OCI-LY3 (cell line): ENCODE data around the gene KCNF1.

Experiments
- H2AFZ ChIP-seq: fragments of 200-600, 300-600 bp; shearing (Covaris generic); 2 replicates; pipeline ENCODE4 v1.6.0; 2014; ENCODE audit warnings: antibody characterized with exemption, low read depth, low read length
- H3K27ac ChIP-seq: fragments of 200-600, 300-600 bp; sonication (generic); 2 replicates; pipeline ENCODE4 v1.5.1; 2014; ENCODE audit warnings: mild to moderate bottlenecking, low read length, moderate library complexity, mixed read lengths
- H3K27me3 ChIP-seq: fragments of 200-600, 300-600 bp; sonication (generic); 2 replicates; pipeline ENCODE4 v1.6.1; 2014; ENCODE audit warnings: low read depth, low read length, mixed read lengths
- H3K36me3 ChIP-seq: fragments of 200-600, 300-600 bp; sonication (generic); replicated peaks from 2 replicates; pipeline ENCODE3; 2014; ENCODE audit warnings: low read depth, low read length, mixed read lengths
- H3K4me1 ChIP-seq: fragments of 300-600, 200-600 bp; sonication (generic); 2 replicates; pipeline ENCODE4 v1.6.1; 2014; ENCODE audit warnings: low read length, mixed read lengths
- H3K4me2 ChIP-seq: fragments of 200-600, 300-600 bp; sonication (generic); 2 replicates; pipeline ENCODE4 v1.6.1; 2014; ENCODE audit warnings: low read length, mixed read lengths
- H3K4me3 ChIP-seq: fragments of 300-600, 200-600 bp; sonication (generic); 2 replicates; pipeline ENCODE4 v1.5.1; 2014; ENCODE audit warnings: antibody characterized with exemption, mild to moderate bottlenecking, low read length, moderate library complexity
- H3K79me2 ChIP-seq: fragments of 300-600, 200-600 bp; shearing (Covaris generic); 2 replicates; pipeline ENCODE4 v1.6.1; 2014; ENCODE audit warnings: mild to moderate bottlenecking, low read length, mixed read lengths
- H3K9ac ChIP-seq: fragments of 300-600, 200-600 bp; shearing (Covaris generic); 2 replicates; pipeline ENCODE4 v1.6.0; 2014; ENCODE audit warnings: mild to moderate bottlenecking, low read length, moderate library complexity
- H3K9me3 ChIP-seq: fragments of 200-600, 300-600 bp; shearing (Covaris generic); 2 replicates; pipeline ENCODE4 v1.6.1; 2014; ENCODE audit warnings: low read length, mixed read lengths; ENCODE audit not compliant: insufficient read depth
- H4K20me1 ChIP-seq: fragments of 200-600, 300-600 bp; sonication (generic); 2 replicates; pipeline ENCODE4 v1.6.1; 2016; ENCODE audit warnings: low read length, mixed read lengths; ENCODE audit not compliant: insufficient read depth
- CTCF ChIP-seq: fragments of 200-600, 300-600 bp; sonication (generic); IDR thresholded peaks from 2 replicates; pipeline ENCODE4 v1.5.1; 2014; ENCODE audit warnings: antibody characterized with exemption, low read length, low read depth
- EZH2phosphoT487 ChIP-seq: fragments of 200-600 bp; shearing (Covaris generic); IDR thresholded peaks from 2 replicates; pipeline ENCODE4 v1.6.1; 2018; ENCODE audit warnings: antibody characterized with exemption, mixed run types, low read depth

Gene KCNF1

GRCh38 chr2:10951558-10952414 is 40.1 kb downstream of the KCNF1 start:
- no peak overlapping the region for H3K4me3 ChIP-seq
- no peak overlapping the region for H3K27ac ChIP-seq
- H3K9me3 ChIP-seq = no peaks in the 10 kb centered on the region
- TF ChIP-seq EZH2phosphoT487 = no peak
- H3K4me1 ChIP-seq = no peaks in the 10 kb centered on the region
- no peak overlapping the region for H2AFZ ChIP-seq
- no peaks in the 10 kb centered on the region for H3K36me3 ChIP-seq
- no peak overlapping the region for H3K9ac ChIP-seq
- no peaks in the 10 kb centered on the region for H3K79me2 ChIP-seq
- H3K4me2 ChIP-seq = no peak overlapping the region
- H3K27me3 ChIP-seq = peaks cover 10% of the 10 kb centered on the region; the same call in 1 of the 2 replicates
- H4K20me1 ChIP-seq = no peaks in the 10 kb centered on the region

GRCh38 chr2:10954416-10954815 is 42.7 kb downstream of the KCNF1 start:
- Histone ChIP-seq H3K27ac (no peak overlapping the region), H3K4me3 (no peak overlapping the region), H4K20me1 (no peaks in the 10 kb centered on the region), H2AFZ (no peak overlapping the region), H3K79me2 (no peaks in the 10 kb centered on the region), H3K9me3 (no peaks in the 10 kb centered on the region), H3K9ac (no peak overlapping the region), H3K4me1 (peaks cover 4% of the 10 kb centered on the region; the same call in 1 of the 2 replicates), H3K36me3 (no peaks in the 10 kb centered on the region), H3K4me2 (no peak overlapping the region), H3K27me3 (peaks cover 10% of the 10 kb centered on the region; the same call in 1 of the 2 replicates)
- TF ChIP-seq CTCF (no peak), EZH2phosphoT487 (no peak)

DNA sequence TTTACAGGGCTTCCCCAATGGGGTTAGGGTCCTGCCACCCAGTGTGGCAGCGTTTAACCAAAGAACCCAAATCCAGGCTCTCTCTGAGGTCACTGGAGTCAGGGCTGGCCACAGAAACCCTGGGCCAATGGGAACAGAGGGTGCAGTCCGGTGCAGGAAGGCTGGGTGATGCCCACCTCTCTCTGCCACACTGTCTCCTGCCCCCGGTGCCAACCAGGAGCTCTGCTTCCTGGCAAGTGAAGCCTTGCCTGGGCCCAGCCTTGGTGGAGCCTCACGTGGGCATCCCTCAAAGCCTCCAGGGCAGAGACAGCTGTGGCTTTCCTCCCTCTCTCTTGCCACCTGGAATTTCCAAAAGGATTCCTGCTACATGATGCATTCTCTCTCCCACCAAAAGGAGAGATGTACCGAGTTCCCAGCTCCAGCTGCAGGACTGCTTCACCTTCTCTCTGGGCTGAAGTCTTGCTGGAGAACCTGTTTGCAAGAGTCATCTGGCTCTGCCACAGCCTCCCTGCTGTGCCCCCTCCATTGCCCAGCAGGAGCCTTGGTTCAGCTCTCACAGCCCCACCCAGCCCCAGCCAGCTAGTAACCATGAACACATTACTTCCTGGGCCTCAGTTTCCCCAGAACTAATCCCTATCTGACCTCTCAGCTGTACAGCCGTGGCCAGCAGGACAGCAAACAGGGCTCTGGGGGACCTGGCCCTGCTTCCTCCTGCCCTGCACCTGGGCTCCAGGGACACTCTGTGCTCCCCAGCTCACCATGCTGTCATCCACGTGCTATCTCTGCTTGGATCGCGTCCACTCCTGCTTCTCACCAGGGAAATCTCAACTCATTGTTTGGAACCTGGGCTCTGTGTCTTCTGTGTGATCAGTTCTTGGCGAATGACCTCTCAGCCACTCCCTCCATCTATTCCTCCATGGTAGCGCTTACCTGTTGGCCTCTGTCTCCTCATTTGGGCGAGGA is 43.4 kb downstream of the KCNF1 start:
- Histone ChIP-seq H3K4me3 (no peak overlapping the region), H3K4me1 (peaks cover 4% of the 10 kb centered on the region; the same call in 1 of the 2 replicates), H2AFZ (no peak overlapping the region), H3K79me2 (no peaks in the 10 kb centered on the region), H3K27me3 (peaks cover 7% of the 10 kb centered on the region; the same call in 1 of the 2 replicates), H3K4me2 (no peak overlapping the region), H3K9ac (no peak overlapping the region), H4K20me1 (no peaks in the 10 kb centered on the region), H3K9me3 (no peaks in the 10 kb centered on the region), H3K36me3 (no peaks in the 10 kb centered on the region), H3K27ac (no peak overlapping the region)
- TF ChIP-seq EZH2phosphoT487 (no peak), CTCF (no peak)

GRCh38 chr2:10956006-10956790 is 44.5 kb downstream of the KCNF1 start:
- Histone ChIP-seq H3K36me3 (no peaks in the 10 kb centered on the region), H3K79me2 (no peaks in the 10 kb centered on the region), H3K9ac (no peak overlapping the region), H3K27me3 (peaks cover 4% of the 10 kb centered on the region; the same call in 1 of the 2 replicates), H3K9me3 (no peaks in the 10 kb centered on the region), H4K20me1 (no peaks in the 10 kb centered on the region), H3K4me1 (peaks cover 4% of the 10 kb centered on the region; the same call in 1 of the 2 replicates), H3K27ac (no peak overlapping the region), H3K4me2 (no peak overlapping the region), H2AFZ (no peak overlapping the region), H3K4me3 (no peak overlapping the region)
- TF ChIP-seq CTCF (no peak), EZH2phosphoT487 (no peak)
